Measurements from ENCODE around the gene OR5K4.

GRCh38 chr3:98390366-98390765, 36.7 kb downstream of the OR5K4 start, which contains the start of gene OR5K3:
- TF ChIP-seq TAF1 (IDR thresholded peaks at IDR 0.05; ENCODE audit: borderline replicate concordance, low read depth, low read length), result no peak
- TF ChIP-seq POLR2A (IDR thresholded peaks at IDR 0.05; ENCODE audit: low read depth, low read length), result no peak
